Fibroblast of skin of abdomen (primary cell): ENCODE measurements around the gene GRIA2.

Experiments used
- DNase-seq: peaks from one replicate; pipeline ENCODE4 v3.0.0-alpha.2; 2013

GRIA2 gene

GRCh38 chr4:157265281-157265680 lies 44.8 kb downstream of the GRIA2 start:
- DNase-seq: no peak

- DNase-seq: no peak
Observed at GRCh38 chr4:157270108-157270507, 49.6 kb downstream of the GRIA2 start.

DNA sequence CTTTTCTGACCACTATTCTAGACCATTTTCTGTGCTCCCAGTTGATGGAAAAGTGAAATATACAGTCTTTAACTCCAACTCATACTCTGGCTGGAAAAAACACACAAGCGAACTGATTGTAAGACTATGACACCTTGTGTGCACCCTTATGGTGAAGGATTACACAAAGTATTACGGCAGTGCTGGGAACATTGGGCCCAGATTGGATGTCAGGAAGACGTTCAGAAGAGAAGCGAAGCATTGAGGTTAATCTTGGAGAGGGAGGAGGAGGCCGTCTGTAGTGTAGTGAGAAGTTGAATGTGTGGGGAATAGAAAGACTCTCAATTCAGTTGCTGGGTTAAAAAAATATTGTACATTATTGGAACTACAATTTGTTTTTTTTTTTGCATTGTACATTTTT lies 50.0 kb downstream of the GRIA2 start:
- DNase-seq: no peak

DNA sequence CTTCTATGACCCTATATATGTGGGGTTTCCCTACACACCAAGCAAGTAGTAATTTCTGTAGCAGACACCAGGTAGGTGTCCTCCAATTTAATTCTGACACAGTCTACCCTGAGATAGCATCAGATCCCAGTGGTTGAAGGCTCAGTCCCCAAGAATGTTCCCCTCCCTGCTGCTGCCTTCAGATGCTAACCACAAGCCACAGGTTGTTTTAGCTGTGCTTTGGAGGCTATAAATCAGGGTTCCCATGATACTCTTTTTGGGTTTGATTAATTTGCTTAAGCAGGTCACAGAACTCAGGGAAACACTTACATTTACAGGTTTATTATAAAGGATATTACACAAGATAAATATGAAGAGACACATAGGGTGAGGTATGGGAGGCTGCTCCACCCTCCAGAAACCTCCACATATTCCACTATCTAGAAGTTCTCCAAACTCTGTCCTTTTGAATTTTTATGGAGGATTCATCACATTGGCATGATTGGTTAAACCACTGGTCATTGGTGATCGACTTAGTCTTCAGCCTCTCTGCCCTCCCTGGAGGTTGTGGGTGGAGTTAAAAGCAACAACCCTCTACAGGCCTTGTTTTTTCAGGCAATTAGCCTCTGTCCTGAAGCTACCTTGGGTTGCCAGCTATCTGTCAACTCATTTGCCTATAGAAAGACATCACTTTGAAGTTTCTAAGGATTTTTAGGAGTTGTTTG lies 50.8 kb downstream of the GRIA2 start:
- peak; percentile 12 for DNase-seq

GRCh38 chr4:157280673-157281072 lies 60.1 kb downstream of the GRIA2 start:
- no peak for DNase-seq

GRCh38 chr4:157282019-157282418 lies 61.5 kb downstream of the GRIA2 start:
- no peak for DNase-seq

DNA sequence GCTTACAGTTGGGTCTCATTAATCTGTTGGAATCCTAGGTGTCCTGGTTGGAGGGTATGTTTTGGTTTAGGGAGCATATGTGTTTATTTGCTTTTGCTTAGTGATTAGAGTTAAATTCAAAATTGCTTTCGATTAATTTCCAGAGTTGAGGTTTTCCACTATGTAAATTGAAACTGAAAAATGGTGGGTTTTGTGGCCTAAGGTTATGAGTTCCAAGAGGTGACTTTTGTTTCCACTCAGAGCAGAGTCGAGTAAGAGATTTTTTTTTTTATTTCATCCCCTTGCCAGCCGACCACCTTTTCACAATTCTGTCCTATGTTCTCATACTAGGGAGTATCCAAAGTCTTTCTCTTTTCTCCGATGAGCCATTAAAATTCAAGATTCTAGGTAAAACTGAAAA lies 66.9 kb downstream of the GRIA2 start:
- no peak for DNase-seq

DNA sequence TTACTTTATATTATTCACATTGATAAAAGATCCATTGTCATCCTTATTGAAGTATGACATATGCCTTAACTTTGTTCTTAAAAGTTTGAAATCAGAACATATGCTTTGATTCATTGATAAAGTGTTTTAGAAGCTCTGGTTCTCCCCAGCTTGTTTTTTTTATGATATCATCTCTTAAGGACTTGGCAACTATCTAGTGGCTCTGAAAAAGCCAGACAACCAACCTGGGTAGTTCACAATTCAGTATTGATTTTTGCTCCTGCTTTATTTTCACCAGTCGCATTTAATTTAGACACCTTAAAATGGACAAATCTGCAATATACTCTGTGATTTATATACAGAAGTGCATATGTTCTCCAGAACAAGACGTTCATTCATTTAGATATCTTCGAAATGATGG lies 70.1 kb downstream of the GRIA2 start:
- DNase-seq: no peak

GRCh38 chr4:157291071-157291470 lies 70.5 kb downstream of the GRIA2 start:
- DNase-seq: peak; percentile 42

DNA sequence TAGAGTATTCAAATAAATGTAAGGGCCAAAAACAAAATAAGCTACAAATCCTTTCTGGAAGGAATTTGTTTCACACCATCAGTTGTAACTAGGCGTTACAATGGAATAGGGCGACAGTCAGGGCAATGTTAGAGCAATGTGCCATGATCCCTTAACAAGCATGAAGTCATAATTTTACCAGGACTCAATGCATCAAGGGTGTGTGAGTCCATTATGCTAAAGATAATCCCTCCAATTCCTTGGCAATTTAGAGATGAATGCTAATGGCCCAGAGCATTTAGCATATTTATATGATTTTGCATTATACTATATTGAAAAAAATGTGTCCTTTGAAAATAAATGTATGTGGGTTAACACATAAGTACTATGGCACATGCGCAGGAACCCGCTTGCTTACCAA lies 73.1 kb downstream of the GRIA2 start:
- DNase-seq: no peak

DNA sequence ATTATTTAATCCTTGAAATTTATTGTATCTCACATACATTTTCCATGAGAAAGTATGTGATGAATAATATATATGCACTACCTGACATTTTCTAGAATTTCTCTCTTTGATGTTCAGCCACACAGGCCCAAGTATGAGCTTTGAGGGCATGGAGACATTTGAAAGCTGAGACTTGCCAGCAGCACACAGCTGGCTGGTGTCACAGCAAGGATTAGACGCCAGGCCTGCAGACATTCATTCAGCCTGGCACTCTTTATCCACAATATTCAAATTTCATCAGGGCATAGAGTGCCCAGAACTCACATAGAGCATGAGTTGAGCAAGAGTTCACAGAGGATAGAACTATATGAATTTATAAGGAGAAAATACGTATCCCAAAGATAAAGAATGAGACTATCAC lies 74.0 kb downstream of the GRIA2 start:
- no peak for DNase-seq

DNA sequence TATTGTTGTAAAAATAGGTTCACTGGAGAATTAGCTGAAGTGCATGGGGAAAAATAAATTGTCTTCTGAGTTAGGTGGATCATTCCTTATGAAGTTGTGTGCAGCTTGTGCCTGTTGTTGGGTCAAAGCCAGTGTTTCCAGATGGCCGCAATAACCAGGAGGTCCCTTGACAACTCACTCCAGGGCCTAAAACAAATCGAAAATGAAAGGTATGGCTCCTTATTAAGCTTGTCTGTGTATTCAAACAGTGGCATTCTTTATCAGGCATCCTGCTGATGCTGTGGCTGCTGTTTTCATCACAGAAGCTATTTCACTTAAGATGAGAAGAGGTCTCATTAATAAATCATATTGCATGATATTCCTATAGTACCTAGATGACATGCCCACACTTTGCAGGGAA lies 80.2 kb downstream of the GRIA2 start:
- peak; percentile 5 for DNase-seq

DNA sequence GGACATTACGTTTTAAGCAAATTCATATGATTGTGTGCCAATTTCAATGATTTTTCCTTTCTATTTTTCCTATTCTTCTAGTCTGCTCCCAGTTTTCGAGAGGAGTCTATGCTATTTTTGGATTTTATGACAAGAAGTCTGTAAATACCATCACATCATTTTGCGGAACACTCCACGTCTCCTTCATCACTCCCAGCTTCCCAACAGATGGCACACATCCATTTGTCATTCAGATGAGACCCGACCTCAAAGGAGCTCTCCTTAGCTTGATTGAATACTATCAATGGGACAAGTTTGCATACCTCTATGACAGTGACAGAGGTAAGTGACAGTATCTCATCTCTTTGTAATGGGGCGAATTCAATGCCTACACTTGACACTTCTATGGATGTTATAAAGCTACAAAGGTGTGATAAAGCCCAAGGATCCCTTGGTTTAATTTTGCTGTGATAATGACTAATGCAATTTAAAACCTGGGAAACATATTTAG lies 83.0 kb downstream of the GRIA2 start:
- no peak for DNase-seq

DNA sequence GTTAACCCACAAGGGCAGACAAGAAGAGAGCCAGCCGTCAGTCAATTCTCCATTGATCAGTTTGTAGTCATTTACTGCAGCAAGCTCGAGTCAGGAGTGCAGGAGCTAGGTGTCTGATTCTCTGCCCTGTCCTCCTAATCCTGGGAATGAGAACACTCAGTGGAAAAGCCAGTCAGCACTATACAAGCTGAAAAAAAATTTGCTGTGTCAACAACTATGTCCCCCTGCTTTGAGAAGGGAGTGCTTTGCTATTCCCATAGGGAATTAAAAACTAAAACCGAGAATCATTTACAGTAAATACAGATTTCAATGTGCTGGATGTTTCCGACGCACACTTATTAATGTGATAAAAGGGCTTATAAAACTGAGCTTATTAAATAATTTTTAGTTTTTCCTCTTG lies 84.2 kb downstream of the GRIA2 start:
- no peak for DNase-seq

- no peak for DNase-seq
Observed at GRCh38 chr4:157312702-157313101, 92.2 kb downstream of the GRIA2 start.

GRCh38 chr4:157314906-157315305 lies 94.4 kb downstream of the GRIA2 start:
- DNase-seq: no peak

DNA sequence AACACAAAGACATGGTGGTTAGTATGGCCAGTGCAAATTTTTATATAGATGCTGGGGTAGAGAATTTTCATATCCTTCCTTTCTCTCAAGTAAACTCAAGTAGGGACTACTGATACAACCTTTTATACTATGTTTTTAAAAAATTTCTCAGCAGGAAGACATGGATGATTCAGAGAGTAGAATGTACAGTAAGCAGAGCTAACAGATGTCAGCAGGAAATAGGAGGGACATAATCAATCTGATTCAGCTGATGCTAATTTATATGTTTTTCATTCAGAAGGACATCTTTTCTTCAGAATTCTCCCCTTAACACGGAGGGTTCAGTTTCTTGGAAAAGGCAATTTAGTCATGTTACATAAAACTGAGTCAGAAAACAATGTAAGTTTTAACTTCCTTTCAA lies 95.4 kb downstream of the GRIA2 start:
- peak; percentile 20 for DNase-seq

- no peak for DNase-seq
Observed at GRCh38 chr4:157320092-157320491, 99.6 kb downstream of the GRIA2 start.

DNA sequence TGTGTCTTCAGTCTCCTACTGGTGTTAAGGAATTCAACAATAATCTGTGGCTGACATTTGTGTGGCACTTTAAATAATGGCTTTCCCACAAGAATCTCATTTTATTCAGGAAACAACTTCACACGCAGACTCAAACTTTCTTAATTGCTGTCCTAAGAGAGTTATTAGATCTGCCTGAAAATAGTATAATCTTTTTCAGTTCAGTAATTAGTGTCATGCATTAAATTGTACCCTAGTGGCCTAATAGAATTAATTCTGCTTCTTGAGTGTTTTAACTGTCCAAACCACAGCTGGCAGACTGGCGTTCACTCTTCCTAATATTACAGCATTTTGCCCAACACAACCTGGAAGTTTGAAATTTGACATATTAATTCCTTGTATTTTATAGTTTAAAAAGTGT lies 107.1 kb downstream of the GRIA2 start:
- DNase-seq: no peak

GRCh38 chr4:157357887-157358286 lies 137.4 kb downstream of the GRIA2 start:
- no peak for DNase-seq

- no peak for DNase-seq
Observed at GRCh38 chr4:157358439-157358838, 137.9 kb downstream of the GRIA2 start.

GRCh38 chr4:157358851-157359250 lies 138.3 kb downstream of the GRIA2 start:
- DNase-seq: no peak

DNA sequence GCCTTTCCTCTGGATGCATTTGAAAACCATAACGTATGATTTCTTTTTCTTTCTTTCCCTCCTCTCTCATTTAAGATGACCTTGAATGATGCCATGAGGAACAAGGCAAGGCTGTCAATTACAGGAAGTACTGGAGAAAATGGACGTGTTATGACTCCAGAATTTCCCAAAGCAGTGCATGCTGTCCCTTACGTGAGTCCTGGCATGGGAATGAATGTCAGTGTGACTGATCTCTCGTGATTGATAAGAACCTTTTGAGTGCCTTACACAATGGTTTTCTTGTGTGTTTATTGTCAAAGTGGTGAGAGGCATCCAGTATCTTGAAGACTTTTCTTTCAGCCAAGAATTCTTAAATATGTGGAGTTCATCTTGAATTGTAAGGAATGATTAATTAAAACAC lies 142.8 kb downstream of the GRIA2 start:
- DNase-seq: no peak

DNA sequence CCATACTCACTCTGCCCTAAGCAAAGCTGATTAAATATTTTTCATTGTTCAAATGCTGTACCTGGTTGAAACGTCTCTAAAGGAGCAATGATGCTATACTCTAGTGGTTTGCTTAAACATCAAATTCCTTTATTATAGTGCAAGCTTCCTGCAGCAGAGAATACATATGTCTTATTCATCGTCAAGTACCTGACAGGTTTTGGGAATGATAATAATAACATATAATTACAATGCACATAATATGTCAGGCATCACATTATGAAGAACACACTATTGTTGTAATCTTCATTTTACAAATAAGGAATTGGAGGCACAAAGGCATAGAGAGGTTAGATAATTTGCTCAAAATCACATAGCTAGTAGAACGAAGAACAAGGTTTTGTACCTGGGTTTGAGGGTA lies 151.6 kb downstream of the GRIA2 start:
- no peak for DNase-seq

GRCh38 chr4:157372567-157372966 lies 152.0 kb downstream of the GRIA2 start:
- DNase-seq: no peak
